GM12878 (cell line): Measurements from ENCODE around the gene BCL11A. TPM values are rescaled to one million over a fixed set of nuclear protein-coding genes. Genes with fewer than 3 reads are reported as not detected.
A peak's percentile ranks its signal among the peaks of the same experiment; 100 is the strongest.

Source experiments
- CEBPZ ChIP-seq: fragments of 150-350 bp; IDR thresholded peaks from 2 replicates; pipeline ENCODE4 v1.6.1; 2016; ENCODE audit warnings: low read depth, low read length
- CREM ChIP-seq: IDR thresholded peaks from 2 replicates; pipeline ENCODE4 v1.6.1; 2014; ENCODE audit warnings: antibody characterized with exemption, low read depth
- EZH2 ChIP-seq: IDR thresholded peaks from 2 replicates; pipeline ENCODE4 v1.6.1; 2012; ENCODE audit warnings: low read depth, mild to moderate bottlenecking, control low read depth, inconsistent platforms, low read length, borderline replicate concordance; ENCODE audit not compliant: control insufficient read depth
- FOS ChIP-seq: IDR thresholded peaks from 3 replicates; pipeline ENCODE4 v1.6.1; 2011; ENCODE audit warnings: borderline replicate concordance; ENCODE audit not compliant: insufficient read length; ENCODE audit errors: extremely low read depth
- FOXK2 ChIP-seq: fragments of 450-650 bp; IDR thresholded peaks from 2 replicates; pipeline ENCODE4 v1.6.1; 2017; ENCODE audit warnings: mild to moderate bottlenecking, moderate library complexity
- IRF3 ChIP-seq: fragments of 450-650 bp; IDR thresholded peaks from 2 replicates; pipeline ENCODE4 v1.6.1; 2014; ENCODE audit warnings: mild to moderate bottlenecking
- JUNB ChIP-seq: IDR thresholded peaks from 2 replicates; pipeline ENCODE4 v1.6.1; 2016; ENCODE audit warnings: antibody characterized with exemption, mild to moderate bottlenecking
- MAX ChIP-seq: IDR thresholded peaks from 2 replicates; pipeline ENCODE4 v1.6.1; 2012; ENCODE audit warnings: low read depth, low read length, improper control_type of control experiment
- MTA3 ChIP-seq: IDR thresholded peaks from 2 replicates; pipeline ENCODE4 v1.6.1; 2012; ENCODE audit warnings: low read length, inconsistent platforms, borderline replicate concordance
- NKRF ChIP-seq: fragments of 450-650 bp; conservative IDR thresholded peaks from 2 replicates; pipeline ENCODE4 v1.6.1; 2017; ENCODE audit warnings: mild to moderate bottlenecking, moderate library complexity
- PAX8 ChIP-seq: fragments of 450-650 bp; IDR thresholded peaks from 2 replicates; pipeline ENCODE4 v1.6.1; 2017; ENCODE audit warnings: mild to moderate bottlenecking, moderate library complexity
- REST ChIP-seq: IDR thresholded peaks from 2 replicates; pipeline ENCODE4 v1.6.1; 2012; ENCODE audit warnings: mild to moderate bottlenecking, low read depth, low read length
- WRNIP1 ChIP-seq: IDR thresholded peaks from 2 replicates; pipeline ENCODE4 v1.6.1; 2011; ENCODE audit warnings: low read depth, low read length, improper control_type of control experiment, borderline replicate concordance
- YY1 ChIP-seq: IDR thresholded peaks from 2 replicates; pipeline ENCODE4 v1.6.1; 2011; ENCODE audit warnings: low read depth, mild to moderate bottlenecking, low read length
- polyA plus RNA-seq, 11 experiments: library from polyadenylated mRNA; depleted of rRNA in 4 of 11; unstranded in 6 of 11; stranded (reverse) in 5 of 11; fragments of >200 nt; fragmentation: Nextera tagmentation in 4 of 11; fragmentation: Illumina TruSeq in 1 of 11; extraction: Ambion mirVana in 4 of 11; extraction: Trizol in 1 of 11; gene quantifications; 1 replicate in 1 of 11; 2 replicates in 10 of 11; pipeline versions ENCODE4 v1.2.1 to v1.2.3, GENCODE V29; 2011 to 2016; ENCODE audit warnings: inconsistent platforms in 2 of 11, missing spikeins in 2 of 11, low read depth in 1 of 11
- total RNA-seq, 4 experiments: library from RNA; depleted of rRNA in 3 of 4; stranded (reverse); fragments of >200 nt in 3 of 4; fragmentation: Illumina TruSeq in 1 of 4; extraction: Trizol in 1 of 4; gene quantifications; 2 replicates each; pipeline versions ENCODE4 v1.2.1 to v1.2.3, GENCODE V29; 2013 to 2021

The BCL11A gene
- total and polyA plus RNA-seq, 10 of the 15 experiments (the other 5 are each of a cell fraction or from before 2014, with no cell fraction given), result 7.5 to 26.6 (median 11.1) TPM; not detected in 1

- no peak for TF ChIP-seq NKRF
- TF ChIP-seq CEBPZ, result no peak
- TF ChIP-seq REST, result no peak
- no peak for TF ChIP-seq WRNIP1
- TF ChIP-seq MTA3, result no peak
- TF ChIP-seq MAX, result no peak
- peak; percentile 77; the same call in 1 of the 2 replicates for TF ChIP-seq EZH2
- TF ChIP-seq PAX8, result no peak
- TF ChIP-seq IRF3, result no peak
- TF ChIP-seq YY1, result peak; percentile 39; the same call in 1 of the 2 replicates
- TF ChIP-seq CREM, result no peak
- no peak for TF ChIP-seq FOXK2
- no peak for TF ChIP-seq FOS
- no peak for TF ChIP-seq JUNB
These were observed 7.5 kb upstream of the BCL11A start (continued) for GRCh38 chr2:60560734-60561644.
